IMR-90 (cell line): ENCODE results near the gene RIMS4. TPM values are rescaled to one million over a fixed set of nuclear protein-coding genes. Genes with fewer than 3 reads are reported as not detected.

Source experiments
- ATAC-seq: fragments of 200-7000 bp; cut with Tn5 transposase; 2 replicates; pipeline ENCODE4 v1.9.1; 2020; ENCODE audit warnings: low read depth, mild to moderate bottlenecking, moderate library complexity
- BruUV-seq: library from RNA; stranded (reverse); fragments of 400-500 nt; replicated peaks from 2 replicates; lab custom pipeline; 2021; lab: Mats Ljungman, UMichigan
- CTCF ChIA-PET: fragments of 300-600 bp; formaldehyde crosslinking; extraction: SDS; loops from one replicate; lab custom pipeline; 2021; ENCODE audit warnings: antibody characterized with exemption; lab: Yijun Ruan, JAX
- POLR2A ChIA-PET: fragments of 300-600 bp; sonication (Branson Sonifier 250); formaldehyde crosslinking; loops from one replicate; lab custom pipeline; 2022; ENCODE audit warnings: antibody characterized with exemption; ENCODE audit not compliant: unreplicated experiment; lab: Charles Lee
- DNase-seq: peaks from one replicate; pipeline ENCODE4 v3.0.0; 2013
- H2AFZ ChIP-seq: replicated peaks from 2 replicates; pipeline ENCODE3; 2013; ENCODE audit warnings: low read length, mild to moderate bottlenecking; ENCODE audit not compliant: poor library complexity
- H2AK5ac ChIP-seq: 2 replicates; pipeline ENCODE4 v1.6.1; 2013; ENCODE audit warnings: low read depth, low read length, inconsistent platforms
- H2AK9ac ChIP-seq: replicated peaks from 2 replicates; pipeline ENCODE3; 2013; ENCODE audit warnings: mild to moderate bottlenecking, low read depth, low read length, moderate library complexity; ENCODE audit not compliant: poor library complexity
- H2BK120ac ChIP-seq: 2 replicates; pipeline ENCODE4 v1.6.1; 2013; ENCODE audit warnings: low read depth, low read length, inconsistent platforms
- H2BK15ac ChIP-seq: 3 replicates; pipeline ENCODE4 v1.6.1; 2013; ENCODE audit warnings: low read depth, low read length, inconsistent platforms
- H2BK20ac ChIP-seq: 2 replicates; pipeline ENCODE4 v1.6.1; 2013; ENCODE audit warnings: low read depth, mild to moderate bottlenecking, inconsistent platforms, low read length, moderate library complexity
- H2BK5ac ChIP-seq: 2 replicates; pipeline ENCODE4 v1.6.1; 2013; ENCODE audit warnings: mild to moderate bottlenecking, low read depth, low read length, inconsistent platforms; ENCODE audit not compliant: poor library complexity, severe bottlenecking
- H3K14ac ChIP-seq: replicated peaks from 2 replicates; pipeline ENCODE4 v1.6.1; 2013; ENCODE audit warnings: low read depth, low read length, inconsistent platforms
- H3K18ac ChIP-seq: 2 replicates; pipeline ENCODE4 v1.6.1; 2013; ENCODE audit warnings: low read depth, low read length, control low read depth
- H3K23ac ChIP-seq: 2 replicates; pipeline ENCODE4 v1.6.1; 2013; ENCODE audit warnings: low read depth, low read length, inconsistent platforms
- H3K27ac ChIP-seq: 2 replicates; pipeline ENCODE4 v1.5.1; 2013; ENCODE audit warnings: mild to moderate bottlenecking, control low read depth, low read length; ENCODE audit not compliant: insufficient read depth
- H3K27me3 ChIP-seq: 2 replicates; pipeline ENCODE4 v1.6.1; 2013; ENCODE audit warnings: low read length; ENCODE audit not compliant: control insufficient read depth, insufficient read depth
- H3K36me3 ChIP-seq: 2 replicates; pipeline ENCODE4 v1.6.1; 2013; ENCODE audit warnings: low read length, mixed read lengths; ENCODE audit not compliant: control insufficient read depth, insufficient read depth
- H3K4ac ChIP-seq: 2 replicates; pipeline ENCODE4 v1.6.1; 2013; ENCODE audit warnings: low read depth, low read length, inconsistent platforms
- H3K4me1 ChIP-seq: 2 replicates; pipeline ENCODE4 v1.6.1; 2013; ENCODE audit warnings: low read length, mixed read lengths; ENCODE audit not compliant: control insufficient read depth, insufficient read depth
- H3K4me2 ChIP-seq: 2 replicates; pipeline ENCODE4 v1.6.1; 2013; ENCODE audit warnings: low read depth, mild to moderate bottlenecking, control low read depth, low read length, moderate library complexity
- H3K4me3 ChIP-seq: 2 replicates; pipeline ENCODE4 v1.5.1; 2013; ENCODE audit warnings: low read depth, mild to moderate bottlenecking, control low read depth, low read length, moderate library complexity; ENCODE audit not compliant: insufficient read depth
- H3K56ac ChIP-seq: 2 replicates; pipeline ENCODE4 v1.6.1; 2013; ENCODE audit warnings: low read length, inconsistent platforms; ENCODE audit not compliant: insufficient read depth; ENCODE audit errors: extremely low read depth
- H3K79me1 ChIP-seq, 2 experiments: 2 replicates each; pipeline ENCODE4 v1.6.1; 2013; ENCODE audit warnings: low read length in 2 of 2, inconsistent platforms in 1 of 2, low read depth in 1 of 2
- H3K9ac ChIP-seq: 2 replicates; pipeline ENCODE4 v1.6.1; 2013; ENCODE audit warnings: low read depth, low read length, control low read depth
- H3K9me1 ChIP-seq: 2 replicates; pipeline ENCODE4 v1.6.1; 2013; ENCODE audit warnings: low read length, inconsistent platforms; ENCODE audit not compliant: insufficient read depth
- H3K9me3 ChIP-seq: 2 replicates; pipeline ENCODE4 v1.6.1; 2013; ENCODE audit warnings: low read length; ENCODE audit not compliant: control insufficient read depth, insufficient read depth
- H4K20me1 ChIP-seq: 2 replicates; pipeline ENCODE4 v1.6.1; 2013; ENCODE audit warnings: low read length, inconsistent platforms; ENCODE audit not compliant: insufficient read depth
- H4K5ac ChIP-seq: 2 replicates; pipeline ENCODE4 v1.6.1; 2013; ENCODE audit warnings: mild to moderate bottlenecking, low read depth, low read length, control low read depth
- H4K8ac ChIP-seq, 2 experiments: 2 replicates each; pipeline ENCODE4 v1.6.1; 2013; ENCODE audit warnings: low read depth in 2 of 2, low read length in 2 of 2, control low read depth in 1 of 2, inconsistent platforms in 1 of 2
- H4K91ac ChIP-seq: 2 replicates; pipeline ENCODE4 v1.6.1; 2013; ENCODE audit warnings: low read depth, low read length, inconsistent platforms; ENCODE audit not compliant: insufficient read depth
- BHLHE40 ChIP-seq: fragments of 150-350 bp; IDR thresholded peaks from 2 replicates; pipeline ENCODE4 v1.6.1; 2016; ENCODE audit warnings: mild to moderate bottlenecking, low read depth, low read length
- ELK1 ChIP-seq: fragments of 150-350 bp; IDR thresholded peaks from 2 replicates; pipeline ENCODE4 v1.6.1; 2016; ENCODE audit warnings: low read depth, mild to moderate bottlenecking, low read length, moderate library complexity, borderline replicate concordance
- MAFK ChIP-seq: IDR thresholded peaks from 2 replicates; pipeline ENCODE4 v1.6.1; 2012; ENCODE audit warnings: low read depth, low read length, improper control_type of control experiment
- RCOR1 ChIP-seq: IDR thresholded peaks from 2 replicates; pipeline ENCODE4 v1.6.1; 2012; ENCODE audit warnings: mild to moderate bottlenecking, low read length, improper control_type of control experiment; ENCODE audit not compliant: insufficient replicate concordance
- dilution Hi-C: fragments of 300-500 bp; cut with HindIII; formaldehyde crosslinking; loops from one replicate; pipeline ENCODE4 v1.14.3; 2018; ENCODE audit warnings: low sequenced_read_pairs; ENCODE audit not compliant: unreplicated experiment
- in situ Hi-C: fragments of 300-500 bp; cut with MboI; formaldehyde crosslinking; loops from 3 replicates; pipeline ENCODE4 v1.14.3; 2019; ENCODE audit warnings: low sequenced_read_pairs, inconsistent platforms, mixed read lengths
- intact Hi-C: fragments of 100-400 bp; cut with micrococcal nuclease; formaldehyde crosslinking; loops from 2 replicates; pipeline ENCODE4 v1.10.0; 2022
- polyA plus RNA-seq, 3 experiments: library from polyadenylated mRNA; depleted of rRNA; stranded (reverse); fragments of >200 nt; gene quantifications; 2 replicates each; pipeline ENCODE4 v1.2.3, GENCODE V29; 2012; ENCODE audit warnings: low replicate concordance in 1 of 3
- total RNA-seq: library from RNA; depleted of rRNA; stranded (reverse); fragments of >200 nt; gene quantifications from 2 replicates; pipeline ENCODE4 v1.2.3, GENCODE V29; 2012

Gene RIMS4
- total and polyA plus RNA-seq, 2 of the 4 experiments (the other 2 are of a cell fraction): not detected

GRCh38 chr20:44858606-44859360 is 48.4 kb upstream of the RIMS4 start:
- no peak for DNase-seq
- Histone ChIP-seq H2BK20ac (no peak overlapping the region), H3K9me3 (no peaks in the 10 kb centered on the region), H3K36me3 (no peaks in the 10 kb centered on the region), H2AK9ac (no peak overlapping the region), H3K27ac (no peak overlapping the region), H4K91ac (no peak overlapping the region), H3K14ac (no peak overlapping the region), H4K8ac (no peak overlapping the region), H2BK5ac (no peak overlapping the region), H3K27me3 (peaks cover 5% of the 10 kb centered on the region), H3K4me1 (0 out of 2 replicates have a peak, but pooled peaks cover 2% of the 10 kb centered on the region), H2AFZ (no peak overlapping the region), H3K18ac (no peak overlapping the region), H4K20me1 (no peaks in the 10 kb centered on the region), H2BK15ac (no peak overlapping the region), H3K4ac (no peak overlapping the region), H2AK5ac (no peak overlapping the region), H3K79me1 (no peaks in the 10 kb centered on the region), H3K56ac (no peak overlapping the region), H3K4me3 (no peak overlapping the region), H3K9me1 (no peaks in the 10 kb centered on the region), H4K5ac (no peak overlapping the region), H2BK120ac (no peak overlapping the region), H3K23ac (no peak overlapping the region), H3K9ac (no peak overlapping the region), H3K4me2 (no peak overlapping the region)
- POLR2A ChIA-PET: no interaction called here
- TF ChIP-seq MAFK (no peak), RCOR1 (no peak), ELK1 (no peak), BHLHE40 (no peak)
- intact Hi-C loops (no loop called here), dilution Hi-C loops (no loop called here), in situ Hi-C loops (loop anchor here (25.0 kb wide), 1 partner anchor 471 kb away; no protein-coding TSS in a partner anchor)
- ATAC-seq: no peak
- CTCF ChIA-PET: interaction anchor here (0.6 kb wide), 1 partner anchor 829 kb away, joined by 3 read pairs; no protein-coding TSS in a partner anchor
- no TSS peak for BruUV-seq
